Measurements from ENCODE around the gene ESRRB.
A peak's percentile ranks its signal among the peaks of the same experiment; 100 is the strongest.

The ESRRB gene

GRCh38 chr14:76354310-76354709 lies 21.6 kb upstream of the ESRRB start:
- DNase-seq, result no peak

GRCh38 chr14:76355771-76356170 lies 20.2 kb upstream of the ESRRB start:
- no peak for DNase-seq

- no peak for DNase-seq
These were observed 4.9 kb upstream of the ESRRB start for GRCh38 chr14:76371066-76371465.

GRCh38 chr14:76373456-76373855 lies 2.5 kb upstream of the ESRRB start:
- DNase-seq, result no peak

GRCh38 chr14:76375484-76375883 lies 453 bp upstream of the ESRRB start:
- no peak for DNase-seq

GRCh38 chr14:76376409-76376877 lies 506 bp downstream of the ESRRB start:
- no peak for DNase-seq

GRCh38 chr14:76376878-76377734 lies 1.2 kb downstream of the ESRRB start:
- DNase-seq, result no peak

GRCh38 chr14:76377735-76378074 lies 1.8 kb downstream of the ESRRB start:
- DNase-seq, result no peak

GRCh38 chr14:76380991-76381390 lies 5.1 kb downstream of the ESRRB start:
- no peak for DNase-seq

- DNase-seq, result no peak
These were observed 6.0 kb downstream of the ESRRB start for GRCh38 chr14:76381817-76382494.

GRCh38 chr14:76382495-76382832 lies 6.5 kb downstream of the ESRRB start:
- no peak for DNase-seq

- no peak for DNase-seq
These were observed 9.5 kb downstream of the ESRRB start for GRCh38 chr14:76385435-76385834.

GRCh38 chr14:76386944-76387782 lies 11.2 kb downstream of the ESRRB start:
- DNase-seq, result peak; percentile 73

- no peak for DNase-seq
These were observed 13.9 kb downstream of the ESRRB start for GRCh38 chr14:76389841-76390240.

- no peak for DNase-seq
These were observed 14.7 kb downstream of the ESRRB start for GRCh38 chr14:76390621-76391020.

- DNase-seq, result no peak
These were observed 16.2 kb downstream of the ESRRB start for GRCh38 chr14:76391981-76392690.

- no peak for DNase-seq
These were observed 18.6 kb downstream of the ESRRB start for GRCh38 chr14:76394569-76394968.

- DNase-seq, result no peak
These were observed 19.2 kb downstream of the ESRRB start for GRCh38 chr14:76395161-76395560.

GRCh38 chr14:76396714-76397187 lies 20.8 kb downstream of the ESRRB start:
- DNase-seq, result no peak

GRCh38 chr14:76405627-76406026 lies 29.7 kb downstream of the ESRRB start:
- no peak for DNase-seq

- no peak for DNase-seq
These were observed 31.7 kb downstream of the ESRRB start for GRCh38 chr14:76407449-76408150.

- no peak for DNase-seq
These were observed 32.9 kb downstream of the ESRRB start for GRCh38 chr14:76408877-76409276.
